H1 (cell line): Measurements from ENCODE around the gene GCGR. TPM values are rescaled to one million over a fixed set of nuclear protein-coding genes. Genes with fewer than 3 reads are reported as not detected.

ENCODE experiments used
- CTCF ChIA-PET: fragments of 300-600 bp; sonication (Branson Sonifier 250); formaldehyde crosslinking; loops from one replicate; lab custom pipeline; 2021; ENCODE audit not compliant: partially characterized antibody; lab: Charles Lee
- POLR2A ChIA-PET: fragments of 300-600 bp; sonication (Branson Sonifier 250); formaldehyde crosslinking; loops from one replicate; lab custom pipeline; 2021; ENCODE audit warnings: inconsistent platforms; ENCODE audit not compliant: partially characterized antibody; lab: Charles Lee
- DNase-seq, 2 experiments: peaks; one replicate each; pipeline versions ENCODE4 v3.0.0 to v3.0.0-alpha.2; 2010 to 2022; ENCODE audit warnings: low spot score in 2 of 2, low read depth in 1 of 2, mixed read lengths in 1 of 2
- FAIRE-seq: peaks from 2 replicates; lab custom pipeline; 2011; peaks lifted over from hg19 to GRCh38; lab: Jason Lieb, UNC
- H2AFZ ChIP-seq: 2 replicates; pipeline ENCODE4 v1.8.1; 2012; ENCODE audit warnings: low read length, inconsistent platforms
- H2AK5ac ChIP-seq: 2 replicates; pipeline ENCODE4 v1.6.1; 2013; ENCODE audit warnings: low read depth, low read length
- H2BK120ac ChIP-seq: replicated peaks from 2 replicates; pipeline ENCODE3; 2013; ENCODE audit warnings: low read depth, low read length, inconsistent platforms
- H2BK12ac ChIP-seq: 2 replicates; pipeline ENCODE4 v1.6.1; 2013; ENCODE audit warnings: low read depth, low read length
- H2BK15ac ChIP-seq: 2 replicates; pipeline ENCODE4 v1.6.1; 2013; ENCODE audit warnings: low read length
- H2BK20ac ChIP-seq: 2 replicates; pipeline ENCODE4 v1.6.1; 2013; ENCODE audit warnings: low read length
- H2BK5ac ChIP-seq: 2 replicates; pipeline ENCODE4 v1.6.1; 2013; ENCODE audit warnings: low read depth, low read length
- H3K14ac ChIP-seq: 2 replicates; pipeline ENCODE4 v1.6.1; 2013; ENCODE audit warnings: inconsistent platforms; ENCODE audit not compliant: insufficient read length
- H3K18ac ChIP-seq: 2 replicates; pipeline ENCODE4 v1.6.1; 2013; ENCODE audit warnings: low read length; ENCODE audit errors: extremely low read depth
- H3K23ac ChIP-seq: 2 replicates; pipeline ENCODE4 v1.6.1; 2013; ENCODE audit warnings: inconsistent platforms; ENCODE audit not compliant: insufficient read length
- H3K23me2 ChIP-seq: 2 replicates; pipeline ENCODE4 v1.6.1; 2013; ENCODE audit warnings: low read depth, low read length
- H3K27ac ChIP-seq: 2 replicates; pipeline ENCODE4 v1.6.1; 2011; ENCODE audit warnings: low read depth, low read length, inconsistent platforms
- H3K27me3 ChIP-seq, 4 experiments: replicated peaks in 1 of 4; 1 replicate in 1 of 4; 2 replicates in 3 of 4; pipeline versions ENCODE4 v1.6.1 to v1.8.1; 2011 to 2013; ENCODE audit warnings: low read length in 3 of 4, mild to moderate bottlenecking in 3 of 4, inconsistent platforms in 2 of 4, mixed read lengths in 2 of 4, moderate library complexity in 1 of 4; ENCODE audit not compliant: control insufficient read depth in 3 of 4, insufficient read depth in 3 of 4; ENCODE audit errors: extremely low read depth in 1 of 4
- H3K36me3 ChIP-seq, 4 experiments: 2 replicates each; pipeline versions ENCODE4 v1.6.1 to v1.8.1; 2011 to 2013; ENCODE audit warnings: mild to moderate bottlenecking in 4 of 4, low read length in 3 of 4, moderate library complexity in 2 of 4, control low read depth in 1 of 4, inconsistent platforms in 1 of 4; ENCODE audit not compliant: insufficient read depth in 4 of 4, control insufficient read depth in 2 of 4
- H3K4ac ChIP-seq: replicated peaks from 2 replicates; pipeline ENCODE3; 2013; ENCODE audit warnings: low read length, low read depth, mixed read lengths, inconsistent platforms; ENCODE audit not compliant: insufficient read length
- H3K4me1 ChIP-seq, 4 experiments: replicated peaks in 1 of 4; 1 replicate in 1 of 4; 2 replicates in 3 of 4; pipeline versions ENCODE4 v1.6.1 to v1.8.1; 2011 to 2013; ENCODE audit warnings: low read length in 3 of 4, inconsistent platforms in 2 of 4, mixed read lengths in 1 of 4; ENCODE audit not compliant: insufficient read depth in 4 of 4, control insufficient read depth in 3 of 4
- H3K4me2 ChIP-seq, 2 experiments: 2 replicates each; pipeline versions ENCODE4 v1.6.1 to v1.8.1; 2011 to 2013; ENCODE audit warnings: low read depth in 2 of 2, low read length in 2 of 2, control low read depth in 1 of 2, inconsistent platforms in 1 of 2, mild to moderate bottlenecking in 1 of 2; ENCODE audit not compliant: insufficient read depth in 1 of 2
- H3K4me3 ChIP-seq, 4 experiments: fragments of 200-600, 300-600 bp in 1 of 4; sonication (generic), shearing (Covaris generic), sonication (Bioruptor Twin) in 1 of 4; 2 replicates each; pipeline versions ENCODE4 v1.5.1 to v1.8.1; 2011 to 2016; ENCODE audit warnings: low read length in 4 of 4, low read depth in 3 of 4, control low read depth in 2 of 4, inconsistent platforms in 2 of 4, mild to moderate bottlenecking in 2 of 4, mixed read lengths in 1 of 4, moderate library complexity in 1 of 4; ENCODE audit not compliant: insufficient read depth in 2 of 4; ENCODE audit errors: extremely low read depth in 1 of 4
- H3K56ac ChIP-seq: replicated peaks from 2 replicates; pipeline ENCODE3; 2013; ENCODE audit warnings: low read depth, mild to moderate bottlenecking, mixed read lengths, low read length, inconsistent platforms; ENCODE audit not compliant: insufficient read length
- H3K79me1 ChIP-seq: 2 replicates; pipeline ENCODE4 v1.6.1; 2013; ENCODE audit warnings: low read depth, low read length, control low read depth
- H3K79me2 ChIP-seq, 2 experiments: 2 replicates each; pipeline versions ENCODE4 v1.6.1 to v1.8.1; 2012 to 2013; ENCODE audit warnings: low read length in 2 of 2, mild to moderate bottlenecking in 2 of 2, inconsistent platforms in 1 of 2; ENCODE audit not compliant: insufficient read depth in 2 of 2, control insufficient read depth in 1 of 2
- H3K9ac ChIP-seq, 4 experiments: replicated peaks in 1 of 4; 1 replicate in 1 of 4; 2 replicates in 3 of 4; pipeline versions ENCODE4 v1.6.1 to v1.8.1; 2011 to 2013; ENCODE audit warnings: low read depth in 3 of 4, low read length in 3 of 4, control low read depth in 2 of 4, mild to moderate bottlenecking in 2 of 4, moderate library complexity in 2 of 4, inconsistent platforms in 1 of 4; ENCODE audit errors: extremely low read depth in 1 of 4
- H3K9me3 ChIP-seq, 2 experiments: 2 replicates each; pipeline versions ENCODE4 v1.6.1 to v1.8.1; 2012 to 2013; ENCODE audit warnings: mild to moderate bottlenecking in 2 of 2, moderate library complexity in 2 of 2, control low read depth in 1 of 2, inconsistent platforms in 1 of 2, low read depth in 1 of 2, low read length in 1 of 2, mixed read lengths in 1 of 2; ENCODE audit not compliant: insufficient read depth in 2 of 2
- H4K20me1 ChIP-seq, 2 experiments: replicated peaks in 1 of 2; 2 replicates each; pipeline versions ENCODE3 to v1.8.1; 2011 to 2013; ENCODE audit warnings: inconsistent platforms in 2 of 2, low read length in 2 of 2, mild to moderate bottlenecking in 1 of 2; ENCODE audit not compliant: insufficient read depth in 2 of 2, control insufficient read depth in 1 of 2
- H4K5ac ChIP-seq: 2 replicates; pipeline ENCODE4 v1.6.1; 2013; ENCODE audit warnings: low read length, low read depth, mixed read lengths, inconsistent platforms; ENCODE audit not compliant: insufficient read length
- H4K8ac ChIP-seq: 2 replicates; pipeline ENCODE4 v1.8.0; 2013; ENCODE audit warnings: mild to moderate bottlenecking, moderate library complexity, low read length, inconsistent platforms; ENCODE audit not compliant: insufficient read depth; ENCODE audit errors: extremely low read depth
- H4K91ac ChIP-seq: replicated peaks from 2 replicates; pipeline ENCODE3; 2013; ENCODE audit warnings: low read length, mixed read lengths, inconsistent platforms; ENCODE audit not compliant: insufficient read length
- ASH2L ChIP-seq: fragments of 200-600, 300-600 bp; sonication (generic); IDR thresholded peaks from one replicate; pipeline ENCODE4 v1.7.1; 2017; ENCODE audit warnings: low read length
- BRCA1 ChIP-seq: IDR thresholded peaks from 2 replicates; pipeline ENCODE4 v1.6.1; 2012; ENCODE audit warnings: low read depth, low read length, improper control_type of control experiment
- GABPA ChIP-seq: IDR thresholded peaks from 2 replicates; pipeline ENCODE4 v1.6.1; 2011; ENCODE audit warnings: mild to moderate bottlenecking, low read length, moderate library complexity, borderline replicate concordance; ENCODE audit not compliant: insufficient read depth
- KDM1A ChIP-seq: fragments of 200-600, 300-600 bp; sonication (generic); IDR thresholded peaks from 2 replicates; pipeline ENCODE4 v1.7.1; 2016; ENCODE audit warnings: mild to moderate bottlenecking, low read length, borderline replicate concordance
- NANOG ChIP-seq: IDR thresholded peaks from 2 replicates; pipeline ENCODE4 v1.6.1; 2011; ENCODE audit warnings: low read length, low read depth, mild to moderate bottlenecking, inconsistent platforms; ENCODE audit not compliant: insufficient read depth, poor library complexity, severe bottlenecking
- SP4 ChIP-seq: IDR thresholded peaks from 2 replicates; pipeline ENCODE4 v1.6.1; 2012; ENCODE audit warnings: low read length, inconsistent platforms
- SRF ChIP-seq: IDR thresholded peaks from 2 replicates; pipeline ENCODE4 v1.6.1; 2011; ENCODE audit warnings: mild to moderate bottlenecking, low read depth, low read length, moderate library complexity
- WGBS, 2 experiments: shearing (Covaris generic) in 1 of 2; methylation state at CpG; one replicate each; pipeline versions ENCODE4 v1.1.6 to v1.1.7; 2013 to 2015; ENCODE audit warnings: low lambda C conversion rate in 2 of 2, mixed read lengths in 2 of 2, inconsistent platforms in 1 of 2, low coverage in 1 of 2, missing lambda C conversion rate in 1 of 2; ENCODE audit not compliant: insufficient replicate concordance in 2 of 2, insufficient coverage in 1 of 2, insufficient read length in 1 of 2; ENCODE audit errors: extremely low coverage in 1 of 2, missing lambda C conversion rate in 1 of 2; 5-methylcytosine and 5-hydroxymethylcytosine counted together
- polyA plus RNA-seq, 7 experiments: library from polyadenylated mRNA; depleted of rRNA in 3 of 7; stranded (reverse) in 5 of 7; unstranded in 2 of 7; fragments of >200 nt in 5 of 7; fragments of 200-250 nt in 2 of 7; gene quantifications; 1 replicate in 5 of 7; 2 replicates in 1 of 7; 4 replicates in 1 of 7; pipeline versions ENCODE4 v1.2.1 to v1.2.3, GENCODE V29; 2011 to 2013; ENCODE audit warnings: missing spikeins in 2 of 7, mixed read lengths in 2 of 7
- total RNA-seq: library from RNA; stranded (reverse); fragmentation: NEBNext Ultra II Directional; extraction: Animal tissue kit (Norgen Biotek cat#: 25700); gene quantifications from 2 replicates; pipeline ENCODE4 v1.2.1, GENCODE V29; 2021

GCGR gene
- total and polyA plus RNA-seq, 2 of the 8 experiments (the other 6 are each of a cell fraction or from before 2014, with no cell fraction given): 0.44 to 0.56 TPM

GRCh38 chr17:81845881-81846742, 42.2 kb downstream of the GCGR start:
- H2AK5ac ChIP-seq: no peak overlapping the region
- no peak overlapping the region for H4K5ac ChIP-seq
- no peak overlapping the region for H2AFZ ChIP-seq
- no peak for FAIRE-seq
- no peaks in the 10 kb centered on the region for H3K79me2 ChIP-seq
- no peaks in the 10 kb centered on the region for H3K79me1 ChIP-seq
- no peak overlapping the region for H3K23ac ChIP-seq
- no peak overlapping the region for H3K56ac ChIP-seq
- no peak overlapping the region for H3K18ac ChIP-seq
- no peak for DNase-seq
- 94% methylated on average over 38 of the region's 38 CpGs; no CpG with 5 or more reads in 1 of the 2 experiments for WGBS, 2 experiments
- H3K27ac ChIP-seq: no peak overlapping the region
- H3K36me3 ChIP-seq: peaks cover 12 to 53% (median 34%) of the 10 kb centered on the region in 4 experiments
- H4K8ac ChIP-seq: peak overlapping the region; percentile 68; the same call in 1 of the 2 replicates
- H3K9ac ChIP-seq: no peak overlapping the region
- H3K9me3 ChIP-seq: no peaks in the 10 kb centered on the region
- H2BK12ac ChIP-seq: no peak overlapping the region
- no peak overlapping the region for H2BK120ac ChIP-seq
- no peak for TF ChIP-seq ASH2L
- TF ChIP-seq SP4: no peak
- TF ChIP-seq BRCA1: no peak
- TF ChIP-seq NANOG: no peak
- no peak for TF ChIP-seq KDM1A
- no peak for TF ChIP-seq SRF
- no peak for TF ChIP-seq GABPA
- H4K20me1 ChIP-seq: peaks cover 2 to 13% of the 10 kb centered on the region in 2 experiments
- no peak overlapping the region for H2BK5ac ChIP-seq
- peaks cover 0 to 3% (median 0%) of the 10 kb centered on the region in 4 experiments; a peak in 1 of 7 replicates for H3K4me1 ChIP-seq
- POLR2A ChIA-PET: interaction anchor here (0.7 to 5.7 kb wide), 4 partner anchors 10 to 162 kb away, joined by 3 to 37 read pairs (median 4); partner anchors contain the start of genes ARL16, HGS, MCRIP1 and PPP1R27
- H3K14ac ChIP-seq: no peak overlapping the region
- no peaks in the 10 kb centered on the region; a peak in 2 of 7 replicates for H3K27me3 ChIP-seq
- no peak overlapping the region for H3K4me3 ChIP-seq
- H2BK15ac ChIP-seq: no peak overlapping the region
- H4K91ac ChIP-seq: no peak overlapping the region
- no peak overlapping the region for H2BK20ac ChIP-seq
- no peaks in the 10 kb centered on the region for H3K23me2 ChIP-seq
- CTCF ChIA-PET: interaction anchor here (1.2 to 1.9 kb wide), 2 partner anchors 21 to 23 kb away, joined by 3 to 6 read pairs; no protein-coding TSS in a partner anchor
- no peak overlapping the region for H3K4ac ChIP-seq
- no peak overlapping the region for H3K4me2 ChIP-seq
